ENCODE results near the gene AKAP7.
A peak's percentile ranks its signal among the peaks of the same experiment; 100 is the strongest.
"Not testable (repeated sequence)": the region's sequence is repeated elsewhere in the genome, so short reads cannot be mapped to it uniquely, and the experiment has no call there.

The AKAP7 gene

GRCh38 chr6:131135244-131136020, at the start of gene AKAP7:
AKAP7 (plus strand) TSS chr6:131135467; CDS start chr6:131135764, 297 bp downstream.
- H3K4me1 ChIP-seq (ENCODE audit: low read length) = no peaks in the 10 kb centered on the region
- H3K9ac ChIP-seq (ENCODE audit: low read length) = peak within 1 kb of the TSS; percentile 70
- peak within 1 kb of the TSS; percentile 94 for H2AFZ ChIP-seq (ENCODE audit: low read length)
- H3K9me3 ChIP-seq (replicated peaks; ENCODE audit: insufficient read depth, low read length) = no peaks in the 10 kb centered on the region
- no peaks in the 10 kb centered on the region for H3K27me3 ChIP-seq (replicated peaks; ENCODE audit: insufficient read depth, low read length)
- H3K36me3 ChIP-seq (replicated peaks; ENCODE audit: insufficient read depth, low read length) = no peaks in the 10 kb centered on the region
- no peaks in the 10 kb centered on the region for H3K9me2 ChIP-seq (replicated peaks; ENCODE audit: insufficient read depth, low read length)
- H3K27ac ChIP-seq (ENCODE audit: low read length) = peak within 1 kb of the TSS; percentile 58; the same call in 1 of the 2 replicates
- peak; percentile 75 for DNase-seq
- no peaks in the 10 kb centered on the region for H3K79me2 ChIP-seq (ENCODE audit: low read length)
- H3K4me3 ChIP-seq (ENCODE audit: low read length) = peak within 1 kb of the TSS; percentile 63
- peaks cover 13% of the 10 kb centered on the region; the same call in 1 of the 2 replicates for H3F3A ChIP-seq (ENCODE audit: insufficient read depth, low read length)
- TF ChIP-seq EZH2phosphoT487 (IDR thresholded peaks at IDR 0.05; ENCODE audit: low read length) (no peak), EZH2 (optimal IDR thresholded peaks at IDR 0.05; ENCODE audit: low read depth, low read length) (no peak)
- TF ChIP-seq, protein P1, sequence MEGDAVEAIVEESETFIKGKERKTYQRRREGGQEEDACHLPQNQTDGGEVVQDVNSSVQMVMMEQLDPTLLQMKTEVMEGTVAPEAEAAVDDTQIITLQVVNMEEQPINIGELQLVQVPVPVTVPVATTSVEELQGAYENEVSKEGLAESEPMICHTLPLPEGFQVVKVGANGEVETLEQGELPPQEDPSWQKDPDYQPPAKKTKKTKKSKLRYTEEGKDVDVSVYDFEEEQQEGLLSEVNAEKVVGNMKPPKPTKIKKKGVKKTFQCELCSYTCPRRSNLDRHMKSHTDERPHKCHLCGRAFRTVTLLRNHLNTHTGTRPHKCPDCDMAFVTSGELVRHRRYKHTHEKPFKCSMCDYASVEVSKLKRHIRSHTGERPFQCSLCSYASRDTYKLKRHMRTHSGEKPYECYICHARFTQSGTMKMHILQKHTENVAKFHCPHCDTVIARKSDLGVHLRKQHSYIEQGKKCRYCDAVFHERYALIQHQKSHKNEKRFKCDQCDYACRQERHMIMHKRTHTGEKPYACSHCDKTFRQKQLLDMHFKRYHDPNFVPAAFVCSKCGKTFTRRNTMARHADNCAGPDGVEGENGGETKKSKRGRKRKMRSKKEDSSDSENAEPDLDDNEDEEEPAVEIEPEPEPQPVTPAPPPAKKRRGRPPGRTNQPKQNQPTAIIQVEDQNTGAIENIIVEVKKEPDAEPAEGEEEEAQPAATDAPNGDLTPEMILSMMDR (IDR thresholded peaks at IDR 0.05; ENCODE audit: low read length) = no peak
- H3K4me2 ChIP-seq (ENCODE audit: low read depth, low read length) = peak within 1 kb of the TSS; percentile 76
- no peaks in the 10 kb centered on the region for H4K20me1 ChIP-seq (ENCODE audit: insufficient read depth, low read length)

DNA sequence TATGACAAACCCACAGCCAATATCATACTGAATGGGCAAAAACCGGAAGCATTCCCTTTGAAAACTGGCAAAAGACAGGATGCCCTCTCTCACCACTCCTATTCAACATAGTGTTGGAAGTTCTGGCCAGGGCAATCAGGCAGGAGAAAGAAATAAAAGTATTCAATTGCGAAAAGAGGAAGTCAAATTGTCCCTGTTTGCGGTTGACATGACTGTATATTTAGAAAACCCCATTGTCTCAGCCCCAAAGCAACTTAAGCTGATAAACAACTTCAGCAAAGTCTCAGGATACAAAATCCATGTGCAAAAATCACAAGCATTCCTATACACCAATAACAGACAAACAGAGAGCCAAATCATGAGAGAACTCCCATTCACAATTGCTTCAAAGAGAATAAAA, 44.9 kb upstream of the AKAP7 start:
- H3F3A ChIP-seq (ENCODE audit: insufficient read depth, low read length); DNase-seq; H3K4me1 ChIP-seq (ENCODE audit: low read length); H3K9ac ChIP-seq (ENCODE audit: low read length); H3K4me2 ChIP-seq (ENCODE audit: low read depth, low read length); H3K79me2 ChIP-seq (ENCODE audit: low read length); H3K9me3 ChIP-seq (replicated peaks; ENCODE audit: insufficient read depth, low read length); H3K9me2 ChIP-seq (replicated peaks; ENCODE audit: insufficient read depth, low read length); H3K27me3 ChIP-seq (replicated peaks; ENCODE audit: insufficient read depth, low read length); H3K27ac ChIP-seq (ENCODE audit: low read length); H3K4me3 ChIP-seq (ENCODE audit: low read length); H2AFZ ChIP-seq (ENCODE audit: low read length); H3K36me3 ChIP-seq (replicated peaks; ENCODE audit: insufficient read depth, low read length); H4K20me1 ChIP-seq (ENCODE audit: insufficient read depth, low read length): not testable (repeated sequence)

GRCh38 chr6:131091944-131092343, 43.3 kb upstream of the AKAP7 start:
- H3K27ac ChIP-seq (ENCODE audit: low read length); H3K9me3 ChIP-seq (replicated peaks; ENCODE audit: insufficient read depth, low read length): not testable (repeated sequence)

DNA sequence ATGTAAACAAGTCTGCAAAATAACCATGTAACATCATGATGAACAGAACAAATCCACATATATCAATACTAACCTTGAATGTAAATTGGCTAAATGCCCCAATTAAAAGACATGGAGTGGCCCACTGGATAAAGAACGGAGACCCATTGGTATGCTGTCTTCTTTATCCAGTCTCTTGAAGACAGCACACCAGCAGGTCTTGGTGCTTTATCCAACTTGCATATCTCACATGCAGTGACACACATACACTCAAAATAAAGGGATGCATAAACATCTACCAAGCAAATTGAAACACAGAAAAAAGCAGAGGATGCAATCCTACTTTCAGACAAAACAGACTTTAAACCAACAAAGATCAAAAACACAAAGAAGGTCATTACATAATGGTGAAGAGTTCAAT, 41.9 kb upstream of the AKAP7 start:
- H3K4me1 ChIP-seq (ENCODE audit: low read length) = no peaks in the 10 kb centered on the region
- H3K9ac ChIP-seq (ENCODE audit: low read length) = no peak overlapping the region
- no peak for DNase-seq
- TF ChIP-seq EZH2 (optimal IDR thresholded peaks at IDR 0.05; ENCODE audit: low read depth, low read length) (no peak), EZH2phosphoT487 (IDR thresholded peaks at IDR 0.05; ENCODE audit: low read length) (no peak)
- TF ChIP-seq, protein P1 (IDR thresholded peaks at IDR 0.05; ENCODE audit: low read length) = no peak
- no peaks in the 10 kb centered on the region for H3K79me2 ChIP-seq (ENCODE audit: low read length)
- no peak overlapping the region for H3K4me3 ChIP-seq (ENCODE audit: low read length)
- H3K27ac ChIP-seq (ENCODE audit: low read length) = no peak overlapping the region
- H2AFZ ChIP-seq (ENCODE audit: low read length) = no peak overlapping the region
- no peaks in the 10 kb centered on the region for H4K20me1 ChIP-seq (ENCODE audit: insufficient read depth, low read length)
- H3K9me3 ChIP-seq (replicated peaks; ENCODE audit: insufficient read depth, low read length) = no peaks in the 10 kb centered on the region
- H3K4me2 ChIP-seq (ENCODE audit: low read depth, low read length) = no peak overlapping the region
- H3K9me2 ChIP-seq (replicated peaks; ENCODE audit: insufficient read depth, low read length) = no peaks in the 10 kb centered on the region
- no peaks in the 10 kb centered on the region for H3K36me3 ChIP-seq (replicated peaks; ENCODE audit: insufficient read depth, low read length)
- H3K27me3 ChIP-seq (replicated peaks; ENCODE audit: insufficient read depth, low read length) = no peaks in the 10 kb centered on the region
- no peaks in the 10 kb centered on the region for H3F3A ChIP-seq (ENCODE audit: insufficient read depth, low read length)

More at GRCh38 chr6:131091944-131092343, 43.3 kb upstream of the AKAP7 start:
- H3K9ac ChIP-seq (ENCODE audit: low read length); H3K4me3 ChIP-seq (ENCODE audit: low read length); H3K79me2 ChIP-seq (ENCODE audit: low read length); H3F3A ChIP-seq (ENCODE audit: insufficient read depth, low read length); H3K4me2 ChIP-seq (ENCODE audit: low read depth, low read length); DNase-seq; H3K36me3 ChIP-seq (replicated peaks; ENCODE audit: insufficient read depth, low read length); H4K20me1 ChIP-seq (ENCODE audit: insufficient read depth, low read length); H3K4me1 ChIP-seq (ENCODE audit: low read length); H3K27me3 ChIP-seq (replicated peaks; ENCODE audit: insufficient read depth, low read length); H3K9me2 ChIP-seq (replicated peaks; ENCODE audit: insufficient read depth, low read length); H2AFZ ChIP-seq (ENCODE audit: low read length): not testable (repeated sequence)

All from MM.1S (cell line).